Measurements from ENCODE around the gene PRTN3. TPM values are rescaled to one million over a fixed set of nuclear protein-coding genes. Genes with fewer than 3 reads are reported as not detected.

The PRTN3 gene
- polyA plus RNA-seq, 1 experiment: not detected

- DNase-seq (ENCODE audit: low read depth, low spot score): no peak
- Histone ChIP-seq H3K27me3 (ENCODE audit: control insufficient read depth, insufficient read depth, low read length) (no peaks in the 10 kb centered on the region), H3K9me3 (ENCODE audit: control insufficient read depth, insufficient read depth, low read length) (peaks cover 6% of the 10 kb centered on the region; the same call in 1 of the 2 replicates), H3K4me3 (ENCODE audit: low read depth, low read length) (no peak overlapping the region), H3K27ac (ENCODE audit: low read depth, low read length) (no peak overlapping the region)
- TF ChIP-seq CTCF (IDR thresholded peaks at IDR 0.05; ENCODE audit: low read depth, low read length): no peak
- POLR2A ChIA-PET: interaction anchor here (0.6 kb wide), 1 partner anchor 27 kb away, joined by 10 read pairs; no protein-coding TSS in a partner anchor
- CTCF ChIA-PET: no interaction called here
Measured at GRCh38 chr19:805600-806550, 34.9 kb upstream of the PRTN3 start.

- no peak overlapping the region for H3K27ac ChIP-seq (ENCODE audit: low read depth, low read length)
- H3K9me3 ChIP-seq (ENCODE audit: control insufficient read depth, insufficient read depth, low read length): peaks cover 12% of the 10 kb centered on the region; the same call in 1 of the 2 replicates
- CTCF ChIA-PET: no interaction called here
- no peak overlapping the region for H3K4me3 ChIP-seq (ENCODE audit: low read depth, low read length)
- POLR2A ChIA-PET: no interaction called here
- H3K27me3 ChIP-seq (ENCODE audit: control insufficient read depth, insufficient read depth, low read length): no peaks in the 10 kb centered on the region
- no peak for TF ChIP-seq CTCF (IDR thresholded peaks at IDR 0.05; ENCODE audit: low read depth, low read length)
- DNase-seq (ENCODE audit: low read depth, low spot score): no peak
Measured at GRCh38 chr19:806815-807421, 33.9 kb upstream of the PRTN3 start.

GRCh38 chr19:807627-808422, 33.0 kb upstream of the PRTN3 start:
- no peak overlapping the region for H3K27ac ChIP-seq (ENCODE audit: low read depth, low read length)
- DNase-seq (ENCODE audit: low read depth, low spot score): no peak
- no peak overlapping the region for H3K4me3 ChIP-seq (ENCODE audit: low read depth, low read length)
- H3K27me3 ChIP-seq (ENCODE audit: control insufficient read depth, insufficient read depth, low read length): no peaks in the 10 kb centered on the region
- peaks cover 12% of the 10 kb centered on the region; the same call in 1 of the 2 replicates for H3K9me3 ChIP-seq (ENCODE audit: control insufficient read depth, insufficient read depth, low read length)
- ChIA-PET CTCF (no interaction called here), POLR2A (no interaction called here)
- TF ChIP-seq CTCF (IDR thresholded peaks at IDR 0.05; ENCODE audit: low read depth, low read length): no peak

GRCh38 chr19:808423-808775, 32.4 kb upstream of the PRTN3 start:
- no peak for DNase-seq (ENCODE audit: low read depth, low spot score)
- POLR2A ChIA-PET: no interaction called here
- no peak for TF ChIP-seq CTCF (IDR thresholded peaks at IDR 0.05; ENCODE audit: low read depth, low read length)
- CTCF ChIA-PET: no interaction called here
- H3K27ac ChIP-seq (ENCODE audit: low read depth, low read length): no peak overlapping the region
- H3K9me3 ChIP-seq (ENCODE audit: control insufficient read depth, insufficient read depth, low read length): peaks cover 14% of the 10 kb centered on the region; the same call in 1 of the 2 replicates
- H3K4me3 ChIP-seq (ENCODE audit: low read depth, low read length): no peak overlapping the region
- no peaks in the 10 kb centered on the region for H3K27me3 ChIP-seq (ENCODE audit: control insufficient read depth, insufficient read depth, low read length)

Data from AG04450 (cell line).